Endothelial cell of umbilical vein (primary cell): ENCODE results near the gene CRELD2. TPM values are rescaled to one million over a fixed set of nuclear protein-coding genes. Genes with fewer than 3 reads are reported as not detected.

ENCODE experiments used
- BruUV-seq: library from RNA; stranded (reverse); fragments of 400-500 nt; replicated peaks from 2 replicates; lab custom pipeline; 2021; lab: Mats Ljungman, UMichigan
- CTCF ChIA-PET: fragments of 300-600, 350-600 bp; sonication (Branson Sonifier 250); formaldehyde crosslinking; loops from one replicate; lab custom pipeline; 2021; ENCODE audit warnings: antibody characterized with exemption, inconsistent platforms; lab: Charles Lee
- POLR2A ChIA-PET: fragments of 300-600, 350-600 bp; sonication (Branson Sonifier 250); formaldehyde crosslinking; loops from one replicate; lab custom pipeline; 2021; ENCODE audit warnings: antibody characterized with exemption, inconsistent platforms; lab: Charles Lee
- DNase-seq: peaks from one replicate; pipeline ENCODE4 v3.0.0-alpha.2; 2011; ENCODE audit warnings: low read depth, low spot score
- FAIRE-seq: peaks from 2 replicates; lab custom pipeline; 2011; peaks lifted over from hg19 to GRCh38; lab: Jason Lieb, UNC
- H2AFZ ChIP-seq: 2 replicates; pipeline ENCODE4 v1.6.0; 2012; ENCODE audit warnings: low read depth, low read length, control low read depth, inconsistent platforms
- H3K27ac ChIP-seq: 2 replicates; pipeline ENCODE4 v1.5.1; 2011; ENCODE audit warnings: low read depth, mild to moderate bottlenecking, control low read depth, low read length, moderate library complexity; ENCODE audit not compliant: insufficient read depth
- H3K27me3 ChIP-seq, 2 experiments: 2 replicates each; pipeline versions ENCODE4 v1.6.0 to v1.6.1; 2011; ENCODE audit warnings: low read length in 2 of 2, mixed read lengths in 1 of 2; ENCODE audit not compliant: control insufficient read depth in 2 of 2, insufficient read depth in 2 of 2
- H3K36me3 ChIP-seq, 2 experiments: 2 replicates in 1 of 2; 3 replicates in 1 of 2; pipeline ENCODE4 v1.5.1; 2011; ENCODE audit warnings: low read length in 2 of 2, mild to moderate bottlenecking in 1 of 2, moderate library complexity in 1 of 2; ENCODE audit not compliant: control insufficient read depth in 2 of 2, insufficient read depth in 2 of 2; ENCODE audit errors: extremely low read depth in 1 of 2
- H3K4me1 ChIP-seq: 3 replicates; pipeline ENCODE4 v1.5.1; 2011; ENCODE audit warnings: mild to moderate bottlenecking, low read length; ENCODE audit not compliant: control insufficient read depth, insufficient read depth; ENCODE audit errors: extremely low read depth
- H3K4me2 ChIP-seq: 2 replicates; pipeline ENCODE4 v1.6.1; 2011; ENCODE audit warnings: low read length, control low read depth, mixed read lengths; ENCODE audit not compliant: insufficient read depth
- H3K4me3 ChIP-seq, 3 experiments: fragments of 200-600 bp in 1 of 3; sonication (generic), shearing (Covaris generic) in 1 of 3; replicated peaks in 1 of 3; 2 replicates each; pipeline ENCODE4 v1.5.1; 2011 to 2016; ENCODE audit warnings: control low read depth in 3 of 3, low read length in 3 of 3, mild to moderate bottlenecking in 2 of 3, inconsistent platforms in 1 of 3, low read depth in 1 of 3, moderate library complexity in 1 of 3; ENCODE audit not compliant: insufficient read depth in 1 of 3
- H3K79me2 ChIP-seq: 2 replicates; pipeline ENCODE4 v1.6.0; 2012; ENCODE audit warnings: low read length, inconsistent platforms; ENCODE audit not compliant: control insufficient read depth, insufficient read depth
- H3K9ac ChIP-seq: replicated peaks from 2 replicates; pipeline ENCODE3; 2011; ENCODE audit warnings: low read length, control low read depth; ENCODE audit not compliant: insufficient read depth; ENCODE audit errors: extremely low read depth
- H3K9me1 ChIP-seq: replicated peaks from 3 replicates; pipeline ENCODE4 v1.6.0; 2011; ENCODE audit warnings: mild to moderate bottlenecking, low read length; ENCODE audit not compliant: control insufficient read depth, insufficient read depth; ENCODE audit errors: extremely low read depth
- H3K9me3 ChIP-seq: replicated peaks from 2 replicates; pipeline ENCODE4 v1.5.1; 2012; ENCODE audit warnings: low read length, inconsistent platforms; ENCODE audit not compliant: control insufficient read depth, insufficient read depth
- H4K20me1 ChIP-seq: replicated peaks from 2 replicates; pipeline ENCODE3; 2011; ENCODE audit warnings: mild to moderate bottlenecking, low read length; ENCODE audit not compliant: control insufficient read depth, insufficient read depth; ENCODE audit errors: extremely low read depth
- CTCF ChIP-seq, 2 donors: IDR thresholded peaks; 1 replicate in 1 of 2; 2 replicates in 1 of 2; pipeline ENCODE4 v1.5.1; 2011; ENCODE audit warnings: low read length in 2 of 2, mild to moderate bottlenecking in 2 of 2, moderate library complexity in 2 of 2, control low read depth in 1 of 2, inconsistent platforms in 1 of 2, low read depth in 1 of 2; ENCODE audit not compliant: insufficient read depth in 1 of 2; ENCODE audit errors: extremely low read depth in 1 of 2
- EZH2 ChIP-seq: IDR thresholded peaks from 2 replicates; pipeline ENCODE4 v1.6.1; 2012; ENCODE audit warnings: borderline replicate concordance, low read depth, mild to moderate bottlenecking, moderate library complexity, low read length, inconsistent platforms; ENCODE audit not compliant: severe bottlenecking
- FOS ChIP-seq: IDR thresholded peaks from 2 replicates; pipeline ENCODE4 v1.6.1; 2011; ENCODE audit warnings: mild to moderate bottlenecking, low read length, moderate library complexity, borderline replicate concordance; ENCODE audit not compliant: insufficient read depth
- GATA2 ChIP-seq: IDR thresholded peaks from 2 replicates; pipeline ENCODE4 v1.7.0; 2011; ENCODE audit warnings: low read depth, mild to moderate bottlenecking, moderate library complexity, mixed read lengths, low read length; ENCODE audit not compliant: insufficient read length, insufficient read depth
- JUN ChIP-seq: IDR thresholded peaks from 2 replicates; pipeline ENCODE4 v1.6.1; 2011; ENCODE audit warnings: borderline replicate concordance, low read depth; ENCODE audit not compliant: insufficient read length, insufficient read depth
- MAX ChIP-seq: IDR thresholded peaks from 2 replicates; pipeline ENCODE4 v1.6.1; 2011; ENCODE audit not compliant: insufficient read depth, insufficient read length
- MYC ChIP-seq: IDR thresholded peaks from one replicate; pipeline ENCODE4 v1.6.1; 2011; ENCODE audit warnings: mild to moderate bottlenecking, low read depth, low read length
- POLR2A ChIP-seq: IDR thresholded peaks from 2 replicates; pipeline ENCODE4 v1.6.1; 2012; ENCODE audit warnings: low read depth, mild to moderate bottlenecking, control low read depth, low read length
- POLR2AphosphoS5 ChIP-seq: IDR thresholded peaks from 2 replicates; pipeline ENCODE4 v1.6.1; 2012; ENCODE audit warnings: low read depth, mild to moderate bottlenecking, control low read depth, low read length, moderate library complexity; ENCODE audit not compliant: insufficient read depth
- dilution Hi-C: fragments of 300-500 bp; cut with MboI; formaldehyde crosslinking; loops from one replicate; pipeline ENCODE4 v1.15.0; 2019; ENCODE audit warnings: low sequenced_read_pairs; ENCODE audit not compliant: extremely low pct_ligation_motif_present
- intact Hi-C: fragments of 100-400 bp; cut with micrococcal nuclease; formaldehyde crosslinking; loops from one replicate; pipeline ENCODE4 v1.10.0; 2022
- polyA plus RNA-seq, 4 experiments: library from polyadenylated mRNA; depleted of rRNA in 3 of 4; stranded (reverse) in 3 of 4; unstranded in 1 of 4; fragments of >200 nt; gene quantifications; 2 replicates each; pipeline versions ENCODE4 v1.2.1 to v1.2.3, GENCODE V29; 2011 to 2012; ENCODE audit warnings: missing spikeins in 1 of 4
- total RNA-seq: library from RNA; stranded (reverse); gene quantifications from 2 replicates; pipeline ENCODE4 v1.2.3, GENCODE V29; 2021

Gene CRELD2
- total and polyA plus RNA-seq, 2 donors (not counting 3 experiments of a cell fraction or from before 2014, with no cell fraction given), result 71.0 to 86.3 TPM

- no TSS peak for BruUV-seq
- TF ChIP-seq POLR2AphosphoS5 (no peak), JUN (no peak), MYC (no peak), FOS (no peak), MAX (no peak), CTCF (IDR thresholded peaks at IDR 0.05; ENCODE audit: extremely low read depth in 1 of 2, insufficient read depth in 1 of 2, low read depth in 1 of 2, low read length in 2 of 2) (no peak), POLR2A (no peak), GATA2 (no peak), EZH2 (no peak)
- dilution Hi-C loops, result no loop called here
- DNase-seq, result no peak
- Histone ChIP-seq H3K79me2 (no peaks in the 10 kb centered on the region), H3K27me3 (no peaks in the 10 kb centered on the region), H3K27ac (no peak overlapping the region), H3K9me1 (no peaks in the 10 kb centered on the region), H3K9me3 (no peaks in the 10 kb centered on the region), H3K4me3 (no peak overlapping the region), H2AFZ (no peak overlapping the region), H3K36me3 (no peaks in the 10 kb centered on the region), H4K20me1 (no peaks in the 10 kb centered on the region), H3K9ac (no peak overlapping the region), H3K4me1 (peaks cover 10% of the 10 kb centered on the region), H3K4me2 (no peak overlapping the region)
- ChIA-PET CTCF (no interaction called here), POLR2A (interaction anchor here (0.5 kb wide), 1 partner anchor 12 kb away, joined by 4 read pairs; no protein-coding TSS in a partner anchor)
- intact Hi-C loops, result no loop called here
- no peak for FAIRE-seq
Observed at GRCh38 chr22:49948958-49949913, 30.8 kb downstream of the CRELD2 start.
